NCI-H1694 (cell line): ENCODE data around the gene SPATA32.

Experiments used
- DNase-seq: peaks from one replicate; lab custom pipeline; 2025; lab: John Stamatoyannopoulos, UW

Gene SPATA32

DNA sequence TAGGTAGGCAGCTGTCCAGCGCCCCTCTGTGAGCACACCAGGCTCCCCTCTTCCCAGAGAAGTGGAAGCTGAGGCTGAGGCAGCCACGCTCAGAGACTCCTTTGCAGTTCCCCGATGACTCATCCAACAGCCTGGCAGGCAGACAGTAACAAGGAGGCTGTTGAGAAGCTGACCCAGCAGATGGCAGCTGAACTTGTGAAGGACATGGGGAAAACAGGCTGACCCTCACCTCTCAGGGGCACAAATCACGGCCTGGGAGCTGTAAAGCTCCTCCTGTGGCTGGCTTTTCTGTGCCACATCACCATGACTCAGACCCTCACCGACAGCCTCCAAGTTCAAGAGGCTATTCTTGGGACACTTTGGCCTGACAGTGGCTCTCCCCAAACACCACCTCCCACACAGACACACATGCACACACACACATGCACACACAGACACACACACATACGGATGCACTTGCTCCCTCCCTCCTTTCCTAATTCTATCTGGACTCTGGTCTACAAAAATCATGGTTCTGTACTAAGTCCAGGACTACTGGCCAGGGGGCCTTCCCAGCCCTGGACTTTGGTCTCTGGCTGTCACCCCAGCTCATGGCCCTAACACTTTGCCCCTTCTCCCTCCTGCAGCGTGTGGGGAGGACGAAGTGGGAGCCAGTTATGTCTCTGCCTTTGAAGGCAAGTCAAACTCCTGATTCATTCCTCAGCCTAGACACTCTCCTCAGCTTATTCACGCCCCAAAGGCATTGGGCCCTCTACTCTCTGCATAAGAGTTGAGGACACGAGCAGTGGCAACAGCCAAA is 31.7 kb upstream of the SPATA32 start:
- DNase-seq = no peak

DNA sequence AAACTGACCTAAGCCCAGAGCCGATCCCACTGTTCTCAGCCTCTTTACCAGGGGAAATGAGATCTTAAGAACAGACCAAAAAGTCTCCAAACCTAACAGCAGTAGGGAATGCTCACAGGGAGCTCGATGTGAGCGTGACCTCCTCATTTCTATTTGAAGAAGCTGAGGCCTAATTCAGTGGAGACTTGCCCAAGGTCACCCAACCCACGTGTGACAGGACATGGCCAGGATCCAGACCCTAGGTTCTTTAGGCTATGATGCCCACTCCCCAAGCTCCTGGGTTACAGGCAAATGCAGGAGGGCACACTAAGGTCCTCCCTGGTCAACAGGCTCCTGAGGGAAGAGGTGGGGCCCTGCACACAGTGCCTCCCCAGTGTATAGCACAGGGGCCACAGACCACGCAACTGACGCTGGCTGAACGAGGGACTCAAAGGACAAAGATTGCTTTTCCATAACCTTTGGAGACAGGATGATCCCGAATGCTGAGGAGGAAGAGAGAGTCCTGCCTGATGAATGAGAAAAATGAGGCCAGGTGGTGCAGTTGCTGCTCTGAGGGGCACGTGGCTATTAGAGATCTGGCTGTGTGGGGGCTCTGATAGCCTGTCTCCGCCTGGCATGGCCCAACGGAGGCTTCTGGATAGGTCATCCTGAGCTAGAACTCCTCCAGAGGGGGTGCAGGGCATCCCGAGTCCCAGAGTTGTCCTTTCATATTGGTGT is 31.0 kb upstream of the SPATA32 start:
- no peak for DNase-seq

DNA sequence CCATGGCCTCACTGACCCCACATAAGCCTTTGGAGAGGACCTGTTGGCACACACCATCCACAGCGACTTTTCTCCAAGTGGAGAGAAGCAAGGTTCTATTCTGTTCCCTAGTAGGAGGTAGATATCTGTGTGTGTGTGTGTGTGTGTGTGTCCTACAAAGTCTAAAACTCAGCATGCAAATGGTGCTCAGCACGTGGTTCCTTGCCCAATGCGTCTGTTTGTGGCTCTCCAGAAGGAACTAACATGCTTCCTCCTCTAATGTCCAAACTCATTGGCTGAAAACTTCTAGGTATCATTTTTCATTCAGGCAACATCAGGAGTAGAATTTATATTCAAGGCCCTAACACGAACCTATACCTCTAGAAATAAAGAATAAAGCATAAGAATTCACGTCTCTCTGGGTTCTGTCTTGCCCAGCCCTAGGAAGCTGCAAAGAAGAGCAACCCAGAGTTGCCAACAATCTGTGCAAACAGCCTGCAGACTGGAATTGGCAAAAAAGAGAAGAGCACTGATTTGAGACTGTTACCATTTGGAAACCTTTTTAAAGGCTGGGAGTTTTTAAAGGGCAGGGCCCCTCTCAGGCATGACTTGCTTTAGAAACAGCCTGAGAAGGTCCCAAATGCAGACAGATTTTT is 29.4 kb upstream of the SPATA32 start:
- DNase-seq = no peak

DNA sequence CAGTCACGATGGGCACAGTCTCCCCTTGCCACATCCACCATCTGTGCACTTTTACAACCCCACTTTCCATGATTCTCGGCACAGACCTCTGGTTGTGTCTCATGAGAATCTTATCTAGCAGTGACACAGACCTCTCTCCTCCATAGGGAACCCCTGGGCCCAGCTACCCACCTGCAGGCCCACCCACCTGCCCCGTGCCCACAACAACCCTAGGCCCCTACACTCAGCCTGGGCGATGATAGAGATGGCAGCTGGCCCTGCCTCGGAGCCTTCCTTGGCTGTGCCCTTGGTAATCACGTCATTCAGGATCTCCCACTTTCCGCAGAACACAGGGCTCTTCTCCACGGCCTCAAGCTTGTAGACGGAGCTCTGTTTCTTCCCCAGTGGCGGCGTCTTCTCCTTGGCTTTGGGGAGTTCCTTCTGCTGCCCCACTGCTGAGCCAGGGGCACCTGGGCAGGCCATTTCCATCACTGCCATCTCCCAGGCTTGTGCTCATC is 28.4 kb upstream of the SPATA32 start:
- peak; percentile 30 for DNase-seq

DNA sequence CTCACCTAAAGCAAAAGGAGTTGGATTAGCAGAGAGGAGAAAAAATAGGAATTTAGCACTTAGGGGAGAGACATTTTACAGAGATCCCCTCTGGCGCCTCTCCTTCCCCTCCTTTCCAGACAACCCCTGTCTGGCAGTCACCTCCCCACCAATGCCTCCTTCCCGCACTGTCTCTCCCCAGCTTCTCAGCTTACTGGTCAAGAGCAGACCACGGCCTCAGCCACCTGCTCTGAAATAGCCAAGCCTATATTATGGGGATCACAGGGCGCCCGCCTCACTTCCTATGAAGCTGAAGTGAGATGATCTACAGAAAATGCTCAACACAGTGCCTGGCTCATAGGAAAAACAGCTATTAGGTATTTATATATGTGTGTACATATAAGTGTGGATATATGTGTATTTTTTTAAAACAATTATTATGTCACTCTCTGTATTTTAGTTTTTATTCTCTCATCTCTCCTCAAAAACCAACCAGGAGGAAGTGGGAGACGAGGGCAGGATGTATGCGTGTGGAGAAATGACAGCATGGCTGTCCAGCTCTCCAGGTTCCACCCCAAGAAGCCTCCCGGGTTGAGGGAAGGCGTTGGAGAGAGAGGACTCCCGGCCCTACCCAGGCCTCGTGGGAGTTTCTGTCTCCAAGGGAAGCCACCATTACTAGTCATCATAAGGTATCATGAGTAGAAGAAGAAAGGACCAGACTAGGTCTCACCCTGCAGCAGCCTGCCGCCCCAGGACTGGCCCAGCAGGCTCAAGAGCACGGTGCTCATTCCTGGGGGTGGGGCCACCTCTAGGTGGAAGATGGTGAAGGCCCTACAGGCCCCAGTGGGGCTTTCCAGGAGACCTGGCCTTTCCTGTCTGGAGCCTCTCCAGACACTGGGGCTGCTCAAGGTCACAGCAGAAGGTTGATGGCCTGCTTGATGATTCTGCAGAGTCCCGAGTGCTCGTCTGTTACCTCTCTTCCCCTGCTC is 27.7 kb upstream of the SPATA32 start:
- DNase-seq = no peak

DNA sequence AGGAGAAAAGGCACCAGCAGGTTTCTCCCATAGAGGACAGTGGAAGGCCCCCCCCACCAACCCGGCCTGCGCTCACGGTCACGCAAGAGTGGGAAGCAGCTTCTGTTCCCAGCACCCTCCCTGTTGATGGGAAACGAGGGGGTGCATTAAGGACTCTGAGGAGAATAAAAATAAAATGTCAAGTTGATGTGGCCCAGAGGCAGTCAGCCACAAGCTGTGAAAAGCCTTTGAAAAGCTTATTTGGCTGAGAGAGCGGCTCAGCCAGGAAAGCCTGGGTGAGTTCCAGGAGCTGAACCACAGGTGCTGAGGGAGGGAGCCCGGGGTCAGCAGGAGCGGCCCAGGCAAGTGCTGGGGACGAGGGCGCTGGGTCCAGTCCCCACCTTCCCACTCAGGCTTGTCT is 26.9 kb upstream of the SPATA32 start:
- DNase-seq = peak; percentile 29

DNA sequence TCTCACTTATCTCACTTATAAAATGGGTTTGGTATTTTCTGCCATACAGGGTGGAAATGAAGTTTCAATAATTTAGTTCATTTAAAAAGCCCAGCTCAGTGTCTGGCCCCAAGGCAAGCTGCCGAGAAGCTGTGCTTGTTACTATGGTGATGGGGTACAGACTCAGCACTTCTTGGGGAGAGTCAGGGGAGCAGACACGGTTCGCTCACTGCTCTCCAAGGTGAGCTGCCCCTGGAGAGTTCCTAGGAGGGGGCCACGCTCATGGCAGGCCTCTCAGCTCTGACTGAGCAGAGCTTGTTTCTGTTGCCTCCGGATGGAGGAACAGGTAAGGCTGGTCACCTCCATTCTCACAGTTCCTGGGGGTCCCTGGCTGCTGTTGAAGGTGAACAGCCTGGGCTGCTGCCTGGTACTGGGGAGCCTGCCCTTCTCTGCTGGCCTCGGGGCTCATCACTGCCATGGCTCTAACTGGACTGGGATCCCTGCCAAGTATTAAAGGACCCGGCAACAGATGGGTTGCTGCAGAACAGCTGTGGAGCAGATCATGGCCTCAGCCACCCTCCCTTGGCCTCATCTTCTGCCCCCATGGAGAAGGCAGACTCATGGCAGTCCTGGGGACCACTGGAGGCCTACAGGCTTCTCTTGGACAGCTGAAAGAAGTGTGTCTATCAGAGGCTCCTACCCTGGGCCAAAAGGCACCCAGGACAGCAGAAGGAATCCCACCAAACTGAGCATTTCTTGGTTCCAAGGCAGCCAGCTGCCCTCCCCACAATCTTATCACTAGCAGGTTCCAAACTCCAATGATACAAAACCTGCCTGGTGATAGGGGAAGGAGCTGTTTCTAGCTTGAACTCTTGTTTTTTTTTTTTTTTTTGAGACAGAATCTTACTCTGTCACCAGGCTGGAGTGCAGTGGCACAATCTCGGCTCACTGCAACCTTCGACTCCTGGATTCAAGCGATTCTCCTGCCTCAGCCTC is 25.9 kb upstream of the SPATA32 start:
- DNase-seq = peak; percentile 88

DNA sequence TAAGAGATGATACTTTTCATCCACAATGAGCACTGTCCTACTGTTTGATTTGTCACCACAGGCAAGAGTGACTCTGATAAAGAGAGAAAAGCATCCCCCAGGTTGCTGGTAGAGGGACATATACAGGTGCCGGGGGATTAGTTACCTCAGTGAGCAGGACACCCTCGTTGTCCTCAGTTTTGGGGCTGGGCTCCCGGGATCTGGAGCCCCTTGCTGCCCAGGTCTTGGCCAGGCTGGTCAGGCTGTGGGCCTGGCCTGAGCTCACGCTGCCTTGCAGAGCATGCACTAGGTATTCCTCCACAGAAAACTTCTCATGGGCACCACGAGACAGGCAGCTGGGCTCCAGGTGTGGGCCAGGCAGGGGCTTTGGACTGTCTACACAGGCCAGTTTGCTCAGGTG is 24.4 kb upstream of the SPATA32 start:
- DNase-seq = no peak

DNA sequence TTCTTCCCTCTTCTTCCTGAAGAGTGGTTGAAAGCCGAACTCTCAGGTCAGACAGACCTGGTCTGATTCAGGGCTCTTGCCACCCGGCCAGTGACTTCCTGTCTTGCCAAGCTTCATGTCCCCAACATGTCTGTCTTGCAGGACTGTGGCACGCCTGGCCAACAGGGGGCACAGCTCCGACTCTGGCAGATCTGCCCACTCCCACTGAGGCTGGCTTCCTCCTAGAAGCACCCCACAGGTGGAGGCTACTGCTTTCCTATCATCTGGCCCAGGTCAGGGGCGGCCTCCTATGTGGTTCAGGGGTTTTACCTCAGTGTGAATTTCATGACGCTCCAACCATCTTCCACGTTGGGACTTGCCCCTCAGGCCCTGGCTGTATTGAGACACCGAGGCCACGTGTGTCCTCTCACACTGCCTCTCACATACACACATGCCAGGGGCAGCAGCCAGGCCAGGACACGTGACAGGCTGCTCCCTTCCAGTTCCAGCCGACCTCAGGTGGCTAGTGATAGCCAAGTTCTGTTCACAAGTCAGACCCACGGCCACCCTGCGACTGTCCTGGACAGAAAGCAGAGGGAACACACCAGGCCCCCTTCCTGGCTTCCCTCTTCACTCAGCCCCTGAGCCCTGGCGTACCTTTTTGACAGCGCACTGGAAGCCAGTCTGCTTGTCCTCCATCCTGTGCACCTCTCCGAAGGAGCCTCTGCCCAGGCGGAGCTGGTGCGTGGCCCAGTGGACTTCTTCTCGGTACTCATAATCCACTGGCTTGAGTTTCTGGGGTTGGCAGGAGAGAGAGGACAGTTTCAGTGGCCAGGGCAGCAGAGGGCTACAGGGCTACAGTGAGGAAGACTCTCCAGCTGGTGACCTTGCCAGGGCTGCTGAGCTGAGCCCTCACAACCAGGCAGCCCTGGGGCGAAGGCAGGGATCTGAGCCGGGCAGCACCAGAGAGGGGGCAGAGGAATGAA is 22.6 kb upstream of the SPATA32 start:
- no peak for DNase-seq

DNA sequence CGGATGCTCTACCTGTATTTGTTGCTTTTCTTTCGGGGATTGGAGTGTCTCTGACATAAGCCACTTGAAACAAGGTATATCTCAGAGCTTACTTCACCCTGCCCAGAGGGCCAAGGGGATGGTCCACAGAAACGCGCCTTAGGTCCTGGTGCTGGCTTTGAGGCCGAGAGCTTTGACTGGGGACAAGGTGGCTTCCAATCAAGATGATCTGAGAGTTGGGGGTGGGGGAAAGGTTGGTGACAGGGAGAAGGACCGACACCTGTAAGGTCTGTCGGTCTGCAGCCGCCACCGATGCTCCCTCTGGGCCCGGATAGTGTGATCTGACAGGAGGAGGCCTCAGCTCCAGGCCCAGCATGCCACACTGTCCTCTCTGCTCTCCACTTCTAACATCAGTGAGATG is 21.8 kb upstream of the SPATA32 start:
- no peak for DNase-seq

DNA sequence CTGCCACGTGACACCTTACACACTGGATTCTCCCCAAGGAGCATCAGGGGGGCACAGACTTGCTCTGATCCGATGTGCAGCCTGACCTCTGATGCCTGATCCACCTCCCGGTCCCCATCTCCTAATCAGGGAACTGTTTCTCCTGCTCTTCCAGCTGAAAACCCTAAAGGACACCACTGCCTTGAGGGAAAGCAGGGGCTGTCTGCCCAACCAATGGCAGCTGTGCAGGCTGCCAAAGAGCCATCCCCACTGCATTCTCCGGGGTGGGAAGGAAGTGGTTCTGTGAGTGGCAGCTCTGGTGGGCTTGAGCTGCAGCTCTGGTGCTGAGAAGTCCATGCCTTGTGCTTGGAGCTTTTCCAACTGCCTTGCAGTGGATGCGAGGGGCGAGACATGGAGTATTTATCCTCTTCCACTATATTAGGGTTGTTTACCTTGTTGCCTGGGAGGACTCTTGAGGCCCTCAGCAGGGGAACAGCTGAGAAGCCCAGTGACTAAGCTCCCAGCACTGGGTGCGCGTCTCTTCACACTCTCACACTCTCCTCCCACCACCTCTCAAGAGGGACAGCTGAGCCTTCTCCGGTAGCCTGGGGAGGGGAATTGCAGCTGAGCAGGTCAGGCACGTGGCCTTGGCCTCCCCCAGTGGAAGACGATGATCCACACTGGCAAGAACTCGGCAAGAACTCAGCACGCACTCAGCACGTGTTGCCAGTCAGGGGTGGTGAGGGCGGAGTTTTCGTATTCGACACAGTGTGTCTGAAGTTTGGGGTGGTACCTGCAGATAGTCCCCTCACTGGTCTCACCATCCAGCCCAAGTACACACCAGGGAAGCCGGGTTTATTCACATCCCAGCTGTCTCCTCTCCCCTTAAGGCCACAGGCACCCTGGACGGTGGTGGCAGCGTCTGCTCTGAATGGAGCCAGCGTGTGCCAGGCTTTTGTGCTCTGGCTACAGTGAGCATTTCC is 21.1 kb upstream of the SPATA32 start:
- peak; percentile 11 for DNase-seq

DNA sequence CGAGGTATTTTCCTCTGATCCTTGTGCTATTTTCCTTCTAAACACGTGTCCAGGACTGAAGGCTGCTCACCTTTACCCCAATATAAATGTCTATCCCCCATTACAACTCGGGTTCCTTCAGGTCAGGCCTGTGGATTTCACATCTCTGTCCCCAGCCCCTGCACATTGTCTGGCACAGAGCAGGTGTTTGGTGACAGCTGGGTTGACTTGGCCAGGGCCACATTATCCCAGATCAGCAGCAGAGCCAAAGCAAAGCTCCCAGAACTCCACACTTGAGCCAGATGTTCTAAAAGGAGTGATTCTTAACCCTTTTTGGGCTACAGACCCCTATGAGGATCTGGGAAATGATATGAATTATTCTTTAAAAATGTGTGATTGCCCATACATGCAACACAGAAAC is 18.0 kb upstream of the SPATA32 start:
- peak; percentile 32 for DNase-seq

DNA sequence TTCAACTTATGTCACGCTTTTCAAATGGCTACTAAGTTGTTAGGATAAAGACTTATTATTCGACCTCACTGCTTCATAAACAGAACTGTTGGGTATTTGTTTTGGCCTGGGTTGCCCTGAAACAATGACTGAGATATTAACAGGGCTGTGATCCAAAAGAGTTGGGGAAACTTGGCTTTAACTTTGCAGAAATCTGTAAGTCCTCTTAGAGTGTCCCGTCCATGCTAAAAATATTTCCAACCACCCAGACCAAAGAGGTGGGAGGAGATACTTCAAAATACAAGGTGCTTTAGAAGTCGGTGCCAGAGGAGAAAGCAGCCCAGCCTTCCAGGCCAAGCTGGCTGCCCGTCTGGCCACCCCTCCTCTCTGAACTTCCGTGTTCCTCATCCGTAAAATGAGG is 16.1 kb upstream of the SPATA32 start:
- no peak for DNase-seq

DNA sequence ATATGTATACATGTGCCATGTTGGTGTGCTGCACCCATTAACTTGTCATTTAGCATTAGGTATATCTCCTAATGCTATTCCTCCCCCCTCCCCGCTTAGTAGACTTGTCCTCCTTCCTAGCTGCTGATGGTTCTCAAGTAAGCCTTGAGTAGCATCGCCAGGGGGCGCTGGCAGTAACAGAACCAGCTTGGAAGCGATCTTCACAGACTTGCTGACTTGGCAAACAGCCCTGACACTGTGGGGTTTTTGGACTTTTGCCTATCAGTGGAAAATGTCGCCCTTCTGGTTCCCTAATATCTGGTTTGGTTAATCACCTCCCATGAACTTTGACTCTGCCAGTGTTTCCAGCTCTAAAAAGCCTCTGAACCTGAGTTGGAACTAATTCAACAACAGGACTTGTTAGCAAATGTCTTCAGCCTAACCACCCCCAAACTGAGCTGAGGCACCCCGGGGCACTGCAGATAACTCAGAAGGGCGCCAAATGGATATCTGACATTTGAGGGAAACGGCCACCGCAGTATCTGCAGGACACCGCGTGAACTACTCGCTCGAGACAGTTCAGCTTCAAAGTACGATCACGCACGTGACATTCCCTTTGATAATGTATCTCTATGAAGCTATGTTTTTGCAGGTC is 15.4 kb upstream of the SPATA32 start:
- DNase-seq = peak; percentile 94

DNA sequence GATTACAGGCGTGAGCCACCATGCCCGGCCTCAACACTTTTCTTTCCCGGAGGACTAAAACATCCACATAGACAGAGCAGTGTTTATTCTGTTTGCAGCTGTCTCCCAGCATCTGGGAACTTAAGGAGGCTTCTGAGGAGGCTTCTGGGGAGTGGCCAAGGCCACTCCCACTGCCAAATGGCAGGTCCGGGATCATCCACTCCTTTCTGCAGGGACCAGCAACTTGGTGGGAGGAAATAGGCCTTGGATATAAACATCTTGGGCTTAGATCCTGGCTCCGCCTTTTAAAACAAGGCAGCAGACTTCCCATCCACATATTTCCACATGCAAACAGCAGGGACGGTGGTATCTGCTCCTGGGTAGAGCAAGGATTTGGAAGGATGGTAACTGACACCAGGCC is 14.1 kb upstream of the SPATA32 start:
- DNase-seq = no peak

DNA sequence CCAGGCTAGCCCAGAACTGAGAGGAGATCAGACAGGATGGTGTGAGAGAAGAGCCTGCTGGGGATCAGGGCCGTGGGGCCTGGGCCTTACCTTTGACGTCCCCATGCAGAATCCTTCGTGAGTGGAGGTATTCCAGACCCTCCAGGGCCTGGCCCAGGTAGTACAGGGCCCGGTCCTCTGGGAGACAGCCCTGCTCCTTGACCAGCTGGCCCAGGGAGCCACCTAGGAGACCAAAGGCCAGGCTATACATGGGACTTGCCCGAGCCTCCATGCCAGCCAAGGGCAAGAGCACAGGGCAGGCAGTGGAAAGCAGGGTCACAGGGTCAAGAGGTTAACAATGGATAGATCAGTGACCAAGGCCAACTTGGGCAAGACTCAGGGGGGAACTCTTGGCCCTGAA is 12.1 kb upstream of the SPATA32 start:
- DNase-seq = no peak

DNA sequence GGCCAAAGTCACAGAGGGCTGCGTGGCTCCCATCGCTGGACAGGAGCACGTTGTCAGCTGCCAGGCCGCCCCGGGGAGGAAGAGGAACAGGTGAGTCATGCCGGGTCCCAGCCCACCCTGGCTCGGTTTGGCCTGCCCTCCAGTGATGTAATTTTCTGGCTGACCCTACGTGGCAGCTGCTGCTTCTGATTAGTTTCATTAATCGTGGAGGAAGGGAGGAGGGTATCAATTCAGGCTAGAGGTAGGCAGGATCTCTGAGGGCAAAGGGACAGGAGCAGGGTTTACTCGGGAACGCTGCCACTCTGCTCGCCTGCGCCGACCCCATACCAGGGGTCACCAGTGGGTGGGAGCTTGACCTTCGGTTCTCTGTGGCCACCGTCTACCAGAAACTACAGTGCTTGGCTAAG is 11.7 kb upstream of the SPATA32 start:
- no peak for DNase-seq

DNA sequence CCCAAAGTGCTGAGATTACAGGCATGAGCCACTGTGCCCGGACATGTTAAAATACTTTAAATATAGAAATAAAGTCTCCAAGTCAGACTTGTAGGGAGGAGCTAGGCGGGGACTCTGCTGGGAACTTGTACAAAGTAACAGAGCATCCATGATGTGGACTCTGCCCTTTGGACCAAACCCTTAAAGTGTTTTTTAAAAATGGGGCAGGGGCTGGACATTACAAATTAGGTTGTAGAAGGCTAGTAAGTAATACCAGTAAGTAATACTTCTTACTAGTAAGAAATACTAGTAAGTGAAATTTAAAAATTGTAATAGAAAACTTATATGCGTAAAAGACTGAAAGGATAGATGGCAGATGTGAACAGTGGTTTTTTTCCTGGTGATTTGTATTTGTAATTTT is 9.7 kb upstream of the SPATA32 start:
- DNase-seq = no peak
